HS-27A (cell line): ENCODE data around the gene CASKIN1.

Experiments
- DNase-seq: peaks from one replicate; pipeline ENCODE4 v3.0.0-alpha.2; 2012; ENCODE audit warnings: low read depth, missing footprints

CASKIN1 gene

GRCh38 chr16:2194852-2195321, 1.5 kb downstream of the CASKIN1 start:
- no peak for DNase-seq

DNA sequence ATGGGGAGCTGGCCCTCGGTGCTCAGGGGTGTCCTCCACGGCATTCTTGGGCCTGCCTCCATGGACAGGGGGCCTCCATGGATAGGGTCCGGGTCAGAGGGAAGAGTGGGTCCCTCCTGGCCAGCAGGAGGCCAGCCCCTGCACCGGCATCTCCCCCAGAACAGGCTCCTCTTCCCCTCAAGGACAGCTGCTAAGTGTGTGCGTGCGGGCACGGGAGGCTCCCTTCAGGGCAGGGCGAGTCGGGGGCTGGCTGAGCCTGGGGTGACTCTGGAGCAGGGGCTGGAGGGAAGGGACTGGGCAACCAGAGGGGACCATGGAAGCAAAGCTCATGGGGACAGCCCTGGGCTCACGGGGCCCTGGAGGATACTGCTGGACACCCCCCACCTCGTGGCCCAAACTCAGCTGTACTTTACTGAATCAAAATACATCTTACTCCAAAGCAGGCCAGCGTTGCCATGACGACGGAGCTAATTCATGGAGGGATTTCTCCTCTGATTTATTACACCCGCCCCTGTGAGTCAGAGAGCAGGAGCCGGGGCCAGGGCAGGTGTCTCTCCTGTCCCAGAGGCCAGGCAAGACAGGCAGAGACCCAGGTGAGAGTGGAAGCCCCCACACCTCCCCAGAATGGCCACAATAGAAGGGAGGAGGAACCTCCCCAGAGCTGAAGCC, 2.1 kb downstream of the CASKIN1 start:
- no peak for DNase-seq

DNA sequence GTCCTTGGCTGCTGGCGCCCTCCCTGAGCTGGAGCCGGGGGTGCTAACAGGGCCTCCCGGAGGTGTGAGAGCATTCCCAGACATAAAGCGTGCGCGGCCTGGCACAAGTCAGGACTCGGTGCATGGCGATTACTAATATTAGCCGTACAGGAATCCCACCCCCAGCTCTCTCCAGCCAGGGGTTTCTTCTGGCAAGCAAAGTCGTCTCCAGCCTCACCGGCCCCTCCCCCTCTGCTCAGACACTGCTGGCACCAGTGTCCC, 5.0 kb downstream of the CASKIN1 start:
- DNase-seq = no peak

DNA sequence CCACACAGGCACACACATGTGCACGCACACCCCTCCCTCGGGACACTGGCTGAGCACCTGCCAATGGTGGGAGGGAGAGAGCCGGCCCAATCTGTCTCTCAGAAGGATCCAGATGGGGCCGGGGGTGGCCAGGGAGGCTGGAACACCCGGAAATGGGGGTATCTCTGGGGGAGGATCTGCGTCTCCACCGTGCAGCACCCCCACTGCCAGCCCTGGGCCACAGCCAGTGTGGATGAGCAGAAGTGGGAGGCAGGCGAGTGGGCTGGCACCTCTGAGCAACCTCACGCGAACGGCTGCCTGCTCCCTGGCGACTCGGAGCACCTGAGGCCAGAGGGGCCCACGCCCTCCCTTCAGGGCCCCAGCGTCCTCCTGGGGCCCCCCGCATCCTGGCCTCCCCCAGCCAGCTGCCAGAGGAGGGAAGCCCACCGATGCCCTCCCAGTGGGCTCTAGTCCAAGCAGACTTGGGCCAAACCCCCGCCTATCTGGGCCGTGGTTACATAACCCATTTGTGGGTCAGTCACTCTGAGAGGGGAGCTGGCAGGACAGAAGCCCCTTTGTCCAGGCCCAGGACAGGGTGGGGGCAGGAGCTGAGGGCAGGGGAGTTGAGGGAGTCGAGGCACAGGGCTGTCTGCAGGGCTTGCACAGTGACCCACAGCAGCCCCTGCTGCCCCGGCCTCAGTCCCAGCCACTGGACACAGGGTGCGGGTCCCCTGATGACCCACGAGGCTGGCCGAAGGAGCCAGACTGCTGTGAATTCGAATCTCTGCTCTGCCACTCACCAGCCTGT, 5.6 kb downstream of the CASKIN1 start:
- DNase-seq = no peak

- DNase-seq = no peak
Measured at GRCh38 chr16:2190002-2190658, 6.3 kb downstream of the CASKIN1 start.

DNA sequence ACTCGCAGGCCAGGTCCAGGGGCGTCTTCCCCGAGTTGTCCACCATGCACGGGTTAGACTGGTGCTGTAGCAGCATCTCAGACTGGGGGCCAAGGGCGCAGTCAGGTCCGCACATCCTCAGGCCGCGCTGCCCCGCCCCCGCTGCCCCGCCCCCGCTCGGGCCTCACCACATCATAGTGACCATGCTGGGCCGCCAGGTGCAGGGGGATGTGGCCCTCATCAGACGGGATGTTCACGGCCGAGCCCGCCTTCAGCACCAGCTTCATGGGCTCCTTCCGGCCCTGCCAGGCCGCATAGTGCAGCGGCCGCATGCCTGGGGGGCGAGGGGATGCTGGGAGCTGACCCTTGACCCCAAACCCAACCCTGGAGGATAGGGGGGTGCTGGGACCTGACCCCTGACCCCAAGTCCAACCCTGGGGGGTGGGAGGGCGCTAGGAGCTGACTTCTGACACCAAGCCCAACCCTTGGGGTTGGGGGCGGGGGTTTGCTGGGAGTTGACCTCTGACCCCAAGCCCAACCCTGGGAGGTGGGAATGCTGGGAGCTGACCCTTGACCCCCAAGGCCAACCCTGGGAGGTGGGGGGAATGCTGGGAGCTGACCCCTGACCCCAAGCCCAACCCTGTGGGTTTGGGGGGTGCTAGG, 7.0 kb downstream of the CASKIN1 start:
- no peak for DNase-seq

GRCh38 chr16:2188395-2188794, 8.0 kb downstream of the CASKIN1 start:
- no peak for DNase-seq

GRCh38 chr16:2187212-2187611, 9.2 kb downstream of the CASKIN1 start:
- no peak for DNase-seq

DNA sequence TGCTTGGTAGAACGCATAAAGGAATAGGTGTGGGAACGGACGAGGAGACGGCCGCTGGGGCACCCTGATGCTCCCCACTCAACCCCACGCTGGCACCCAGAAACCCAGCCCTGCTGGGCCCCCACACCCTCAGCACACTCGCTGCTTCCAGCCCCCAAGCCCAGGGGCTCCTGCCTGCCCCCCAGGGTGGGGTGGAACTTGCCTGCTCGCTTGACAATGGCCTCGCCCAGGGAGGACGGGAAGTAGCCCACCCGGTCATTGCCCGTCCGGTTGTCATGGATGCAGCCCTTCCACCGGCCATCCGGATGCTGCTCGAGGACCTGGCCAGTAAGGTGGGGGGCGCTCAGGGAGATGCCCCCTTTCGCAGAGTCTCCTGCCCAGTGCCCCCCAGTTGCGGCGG, 9.9 kb downstream of the CASKIN1 start:
- no peak for DNase-seq

GRCh38 chr16:2186064-2186463, 10.3 kb downstream of the CASKIN1 start:
- no peak for DNase-seq

DNA sequence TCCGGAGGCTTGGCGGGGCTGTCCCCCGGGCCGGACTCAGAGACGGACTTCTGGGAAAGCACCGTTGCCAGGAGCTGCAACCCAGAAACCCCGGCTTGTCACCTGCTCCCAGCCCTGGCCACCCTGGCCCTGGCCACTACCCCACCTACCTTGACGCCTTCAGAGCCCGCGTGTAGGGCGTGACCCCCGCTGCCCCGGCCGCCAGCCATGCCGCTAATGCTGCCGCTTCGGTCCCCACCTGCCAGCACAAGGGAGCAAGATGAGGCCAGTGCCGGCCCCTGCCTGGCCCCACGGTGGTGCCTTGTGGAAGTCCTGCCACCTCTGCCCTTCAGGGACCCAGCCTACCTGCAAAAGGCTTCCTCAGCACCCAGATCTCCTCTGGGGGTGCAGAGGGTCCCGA, 11.4 kb downstream of the CASKIN1 start:
- no peak for DNase-seq

DNA sequence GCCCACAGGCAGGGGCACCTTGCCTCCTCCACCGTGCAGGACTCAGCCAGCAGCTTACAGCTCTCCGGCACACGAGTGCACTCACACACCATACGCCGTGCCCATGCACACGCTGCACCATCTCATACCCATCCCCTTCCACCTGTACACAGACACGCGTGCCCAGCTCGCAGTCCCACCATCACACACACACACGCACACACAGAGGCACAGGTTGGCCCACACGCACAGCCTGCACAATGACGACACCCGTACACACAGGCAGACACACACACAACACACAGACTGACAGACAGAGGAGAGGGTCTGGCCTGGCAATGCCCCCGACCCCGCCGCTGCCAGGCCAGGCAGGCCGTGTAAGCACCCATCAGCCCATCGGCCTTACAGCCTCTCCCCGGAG, 12.1 kb downstream of the CASKIN1 start:
- no peak for DNase-seq

- no peak for DNase-seq
Measured at GRCh38 chr16:2183671-2184070, 12.7 kb downstream of the CASKIN1 start.

DNA sequence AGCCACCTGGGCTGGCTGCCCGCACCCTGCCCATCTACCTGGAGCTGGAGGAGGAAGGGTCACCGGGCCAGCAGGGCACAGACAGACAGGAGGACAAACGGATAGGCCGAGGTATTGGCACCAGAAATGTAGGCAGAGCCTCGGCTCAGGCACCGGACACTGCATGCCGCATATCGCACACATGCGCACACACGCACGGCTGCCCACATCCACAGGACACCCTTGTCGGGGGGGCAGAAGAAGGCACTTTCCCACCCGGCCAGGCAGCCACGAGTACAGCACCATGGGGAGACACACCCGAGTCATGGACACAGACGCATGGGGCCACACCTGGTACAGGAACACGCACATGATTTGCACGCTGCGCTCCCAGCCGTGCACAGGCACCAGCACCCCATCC, 14.5 kb downstream of the CASKIN1 start:
- no peak for DNase-seq

DNA sequence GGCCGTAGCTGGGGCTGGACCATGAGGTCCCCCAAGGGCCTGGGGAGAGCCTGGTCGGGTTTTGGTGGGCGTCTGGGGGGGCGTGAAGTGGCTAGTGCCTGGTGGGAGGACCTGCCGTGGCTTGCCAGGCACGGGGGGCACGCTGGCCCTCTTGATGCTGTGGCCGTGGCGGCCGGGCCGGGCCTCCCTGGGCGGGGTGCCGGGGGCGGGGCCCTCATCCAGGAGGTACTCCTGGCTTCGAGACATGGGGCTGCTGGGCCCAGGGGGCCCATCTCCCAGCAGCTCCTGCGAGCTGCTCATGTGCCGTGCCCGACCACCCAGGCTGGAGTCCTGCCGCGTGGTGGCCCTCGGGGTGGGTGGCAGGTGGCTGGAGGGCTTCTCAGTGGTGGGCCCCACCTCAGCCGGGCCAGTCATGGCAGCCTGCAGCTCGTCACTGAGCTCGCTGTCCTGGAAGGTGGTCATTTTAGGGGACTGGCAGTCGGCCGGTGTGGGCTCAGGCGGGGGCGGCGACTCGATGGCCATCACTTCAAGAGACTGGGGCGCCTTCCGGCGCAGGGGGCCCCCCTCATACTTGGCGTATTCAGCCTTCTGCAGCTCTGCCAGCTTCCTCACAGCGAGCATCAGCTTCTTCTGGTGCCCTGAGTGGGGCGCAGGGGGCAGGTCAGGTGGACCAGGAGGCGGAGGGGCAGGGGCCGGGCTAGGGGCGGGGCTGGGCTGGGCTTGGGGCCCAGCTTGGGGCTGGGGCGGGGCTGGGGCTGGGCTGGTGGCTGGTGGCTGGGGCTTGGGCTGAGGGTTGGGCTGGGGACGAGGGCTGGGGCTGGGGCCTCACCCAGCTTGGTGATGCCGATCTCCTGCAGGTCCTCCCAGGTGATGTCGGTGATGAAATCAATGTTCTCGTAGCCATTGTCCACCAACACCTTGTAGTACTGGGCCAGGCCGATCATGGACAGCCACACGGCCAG, 15.2 kb downstream of the CASKIN1 start:
- no peak for DNase-seq

DNA sequence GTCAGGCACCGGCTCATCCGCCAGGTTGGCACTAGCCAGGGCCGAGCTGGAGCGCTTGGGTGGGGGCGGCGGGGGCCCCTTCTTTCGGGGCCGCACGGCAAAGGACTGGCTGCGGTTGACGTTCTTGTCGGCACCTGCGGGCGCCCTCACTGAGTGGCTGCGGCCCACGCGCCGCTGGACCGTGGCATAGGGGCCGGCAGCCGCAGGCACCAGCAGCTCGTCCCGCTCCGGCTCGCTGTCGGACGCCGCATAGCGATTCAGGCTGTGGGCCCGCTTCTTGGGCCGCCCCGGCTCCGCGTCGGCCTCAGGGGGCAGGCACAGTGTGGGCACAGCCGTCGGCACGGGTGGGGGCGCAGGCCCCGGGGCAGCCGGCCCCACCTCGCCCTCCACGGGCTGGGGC, 15.9 kb downstream of the CASKIN1 start:
- DNase-seq = no peak

DNA sequence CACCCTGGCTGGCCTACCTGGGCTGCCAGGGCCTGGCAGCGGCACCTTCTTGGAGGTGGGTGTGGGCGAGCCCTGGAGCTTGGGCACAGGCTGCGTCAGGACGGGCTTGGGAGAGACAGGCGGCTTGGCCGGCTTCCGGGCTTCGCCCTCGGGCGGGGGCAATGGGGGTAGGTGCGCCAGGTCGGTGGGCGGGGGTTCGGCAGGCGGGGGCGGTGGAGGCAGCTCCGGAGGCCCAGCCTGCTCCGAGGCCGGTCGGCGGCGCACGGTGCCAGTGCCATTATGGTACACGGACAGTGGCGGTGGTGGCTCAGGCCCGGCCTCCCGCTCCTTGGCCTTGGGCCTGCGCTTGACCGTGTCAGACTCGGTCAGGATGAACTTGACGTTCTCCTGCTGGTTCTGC, 16.8 kb downstream of the CASKIN1 start:
- no peak for DNase-seq

GRCh38 chr16:2179107-2179501, 17.3 kb downstream of the CASKIN1 start:
- DNase-seq = no peak

DNA sequence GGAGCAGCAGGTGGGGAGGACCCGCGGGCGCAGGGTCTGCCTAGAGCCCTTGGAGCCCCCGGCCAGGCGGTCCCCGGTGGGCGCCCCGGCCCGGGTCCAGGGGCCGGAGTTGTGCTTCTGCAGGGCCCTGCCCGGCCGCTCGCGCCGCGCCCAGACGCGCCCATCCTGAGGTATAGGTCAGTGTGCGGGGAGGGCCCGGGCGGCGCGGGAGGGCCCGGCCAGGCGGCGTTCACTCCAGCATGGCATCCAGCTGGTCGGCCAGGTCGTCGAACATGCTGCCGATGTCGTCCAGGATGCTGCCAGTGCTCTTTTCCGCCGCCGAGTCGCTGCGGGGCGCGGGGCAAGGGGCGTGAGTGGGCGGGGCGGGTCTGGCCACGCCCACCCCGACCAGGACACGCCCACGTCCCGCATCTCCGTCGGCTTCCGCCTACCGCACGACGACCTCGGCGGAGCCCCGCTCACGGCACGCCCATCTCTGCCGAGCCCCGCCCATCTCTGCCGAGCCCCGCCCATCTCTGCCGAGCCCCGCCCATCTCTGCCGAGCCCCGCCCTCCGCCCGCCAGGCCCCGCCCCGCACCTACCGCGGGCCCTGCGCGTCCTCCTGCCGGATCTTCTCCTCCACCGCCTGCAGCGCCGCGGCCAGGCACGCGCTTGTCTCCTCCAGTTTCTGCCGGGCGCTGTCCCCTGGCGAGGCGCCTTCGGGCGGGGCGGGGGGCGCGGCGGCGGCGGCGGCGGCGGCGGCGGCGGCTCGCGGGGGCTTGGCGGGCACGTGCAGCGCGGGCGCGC, 17.9 kb downstream of the CASKIN1 start:
- no peak for DNase-seq

- DNase-seq = no peak
Measured at GRCh38 chr16:2177561-2177960, 18.8 kb downstream of the CASKIN1 start.

- DNase-seq = no peak
Measured at GRCh38 chr16:2177101-2177500, 19.3 kb downstream of the CASKIN1 start.
